Measurements from ENCODE around the gene GAREM1. TPM values are rescaled to one million over a fixed set of nuclear protein-coding genes. Genes with fewer than 3 reads are reported as not detected.
"Not testable (repeated sequence)": the region's sequence is repeated elsewhere in the genome, so short reads cannot be mapped to it uniquely, and the experiment has no call there.

The GAREM1 gene
- total RNA-seq, 2 experiments from 2014 or later = not detected

DNA sequence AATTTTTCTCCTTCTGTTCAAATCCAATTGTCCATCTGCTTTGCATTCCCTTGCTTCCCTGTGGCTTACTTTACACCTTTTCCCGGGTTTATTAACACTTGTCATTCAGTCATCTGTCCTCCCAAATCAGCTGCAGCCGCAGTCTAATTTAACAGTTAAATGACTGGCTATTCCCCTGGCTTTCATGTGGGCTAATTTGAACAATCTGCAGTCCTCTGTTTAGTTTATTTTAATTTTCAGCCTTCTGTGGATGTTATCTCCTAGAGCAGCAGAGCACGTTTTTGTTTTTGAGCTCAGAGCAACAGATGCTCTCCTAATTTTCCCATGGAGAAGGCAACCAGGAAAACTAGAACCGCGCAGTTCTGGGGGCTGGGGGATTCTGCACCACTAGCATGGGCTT lies 225.8 kb downstream of the GAREM1 start:
- Mint-ChIP-seq H3K4me1 (no peaks in the 10 kb centered on the region), H3K27ac (no peak overlapping the region), H3K36me3 (no peaks in the 10 kb centered on the region), H3K9me3 (no peaks in the 10 kb centered on the region), H3K27me3 (no peaks in the 10 kb centered on the region), H3K4me3 (no peak overlapping the region)
- DNase-seq = no peak

DNA sequence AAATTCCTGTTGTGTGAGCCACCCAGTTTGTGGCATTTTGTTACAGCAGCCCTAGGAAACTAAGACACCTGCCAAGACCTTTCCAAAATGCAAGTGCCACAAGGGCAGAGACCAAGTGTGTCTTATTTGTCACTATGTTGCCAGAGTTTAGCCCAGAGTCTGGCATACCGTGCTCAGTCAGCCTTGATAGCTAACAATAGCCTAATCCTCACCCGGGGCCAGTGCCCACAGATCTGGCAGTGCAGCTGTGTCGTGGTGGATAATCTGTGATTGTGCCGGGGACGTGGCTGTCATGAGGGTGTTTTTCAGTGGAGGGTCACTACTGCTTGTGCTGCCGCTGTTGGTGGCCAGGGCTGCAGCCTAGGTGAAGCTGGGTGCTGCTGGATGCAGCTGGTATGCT lies 227.3 kb downstream of the GAREM1 start:
- H3K4me3 Mint-ChIP-seq = no peak overlapping the region
- no peak overlapping the region for H3K27ac Mint-ChIP-seq
- no peaks in the 10 kb centered on the region for H3K9me3 Mint-ChIP-seq
- no peaks in the 10 kb centered on the region for H3K36me3 Mint-ChIP-seq
- H3K4me1 Mint-ChIP-seq = no peaks in the 10 kb centered on the region
- no peak for DNase-seq
- H3K27me3 Mint-ChIP-seq = peaks cover 3% of the 10 kb centered on the region

DNA sequence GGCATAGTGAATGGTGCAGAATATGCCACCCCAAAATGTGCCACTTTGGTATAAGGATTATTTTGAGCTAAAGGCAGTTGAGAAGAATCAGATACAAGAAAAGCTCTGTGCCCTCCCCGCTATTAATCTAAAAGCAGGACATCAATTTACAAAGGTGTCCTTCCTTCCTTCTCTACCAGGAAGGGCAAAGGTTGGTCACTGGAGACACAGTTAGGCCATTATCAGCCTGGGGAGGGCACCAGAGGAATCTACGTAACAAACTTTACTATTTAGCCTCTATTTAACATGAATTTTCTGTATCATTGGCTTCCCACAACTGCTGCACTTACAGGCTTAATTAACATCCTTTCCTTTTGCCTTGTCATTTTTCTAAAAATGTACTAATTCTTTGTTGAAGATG lies 228.3 kb downstream of the GAREM1 start:
- H3K36me3 Mint-ChIP-seq = no peaks in the 10 kb centered on the region

DNA sequence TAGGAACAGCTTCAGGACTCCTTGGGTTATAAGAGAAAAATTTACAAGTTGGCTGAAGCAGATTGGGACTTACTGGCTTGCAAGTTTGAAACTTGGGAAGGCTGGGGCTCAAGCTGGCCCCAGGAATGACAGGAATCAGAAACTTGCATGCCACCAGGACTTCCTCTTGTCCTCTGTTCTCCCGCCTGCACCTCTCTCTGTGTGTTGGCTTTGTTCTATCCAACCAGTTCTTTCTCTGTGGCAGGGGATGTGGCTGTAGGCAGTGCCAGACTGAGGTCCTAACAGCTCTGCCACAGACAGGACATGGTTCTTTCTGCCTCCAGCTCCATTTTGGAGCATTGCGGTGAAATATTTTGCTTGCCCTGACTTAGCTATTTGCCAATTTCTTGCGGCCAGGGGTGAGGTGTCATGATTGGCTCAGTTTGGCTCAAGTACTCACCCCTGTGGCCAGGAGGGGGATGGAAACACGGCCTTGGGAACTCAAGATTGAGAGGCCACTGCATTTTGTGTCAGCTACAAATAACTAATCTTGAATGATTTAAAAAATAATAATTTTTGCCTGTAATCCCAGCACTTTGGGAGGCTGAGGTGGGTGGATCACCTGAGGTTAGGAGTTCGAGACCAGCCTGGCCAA lies 231.9 kb downstream of the GAREM1 start:
- no peak overlapping the region for H3K4me3 Mint-ChIP-seq
- H3K4me1 Mint-ChIP-seq = no peaks in the 10 kb centered on the region
- DNase-seq = no peak
- H3K9me3 Mint-ChIP-seq = peaks cover 1% of the 10 kb centered on the region
- H3K27ac Mint-ChIP-seq = no peak overlapping the region
- no peaks in the 10 kb centered on the region for H3K36me3 Mint-ChIP-seq
- peaks cover 6% of the 10 kb centered on the region for H3K27me3 Mint-ChIP-seq

More for the DNA sequence above, 228.3 kb downstream of the GAREM1 start:
- Mint-ChIP-seq H3K4me3 (no peak overlapping the region), H3K27ac (no peak overlapping the region), H3K9me3 (no peaks in the 10 kb centered on the region), H3K4me1 (no peaks in the 10 kb centered on the region), H3K27me3 (peaks cover 3% of the 10 kb centered on the region)
- DNase-seq = no peak

DNA sequence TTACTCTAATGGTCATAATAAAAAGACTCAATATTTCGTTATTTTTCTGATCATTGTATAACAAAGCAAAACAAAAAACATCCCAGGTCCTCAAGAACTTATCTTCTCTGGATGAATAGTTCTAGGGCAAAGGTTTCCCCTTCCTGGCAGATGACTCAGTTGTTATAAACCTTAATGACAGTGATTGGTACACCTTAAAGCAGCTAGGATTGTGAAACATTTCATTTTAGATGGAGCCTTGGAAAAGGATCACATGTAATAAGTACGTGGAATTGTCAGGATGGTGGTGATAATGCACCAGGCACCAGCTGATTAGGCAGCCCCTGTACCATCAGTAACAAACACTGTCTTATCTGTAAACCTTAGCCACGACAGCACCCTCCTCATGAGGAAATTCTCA lies 233.6 kb downstream of the GAREM1 start:
- DNase-seq = no peak
- Mint-ChIP-seq H3K4me3 (no peak overlapping the region), H3K9me3 (peaks cover 1% of the 10 kb centered on the region), H3K27ac (no peak overlapping the region), H3K4me1 (no peaks in the 10 kb centered on the region), H3K27me3 (peaks cover 7% of the 10 kb centered on the region), H3K36me3 (no peaks in the 10 kb centered on the region)

DNA sequence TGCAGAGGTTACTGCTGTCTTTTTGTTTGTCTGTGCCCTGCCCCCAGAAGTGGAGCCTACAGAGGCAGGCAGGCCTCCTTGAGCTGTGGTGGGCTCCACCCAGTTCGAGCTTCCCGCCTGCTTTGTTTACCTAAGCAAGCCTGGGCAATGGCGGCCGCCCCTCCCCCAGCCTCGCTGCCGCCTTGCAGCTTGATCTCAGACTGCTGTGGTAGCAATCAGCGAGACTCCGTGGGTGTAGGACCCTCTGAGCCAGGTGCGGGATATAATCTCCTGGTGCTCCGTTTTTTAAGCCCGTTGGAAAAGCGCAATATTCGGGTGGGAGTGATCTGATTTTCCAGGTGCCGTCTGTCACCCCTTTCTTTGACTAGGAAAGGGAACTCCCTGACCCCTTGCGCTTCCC lies 237.3 kb downstream of the GAREM1 start:
- H3K4me1 Mint-ChIP-seq, H3K36me3 Mint-ChIP-seq, H3K4me3 Mint-ChIP-seq, H3K27ac Mint-ChIP-seq, DNase-seq, H3K9me3 Mint-ChIP-seq, H3K27me3 Mint-ChIP-seq: not testable (repeated sequence)

DNA sequence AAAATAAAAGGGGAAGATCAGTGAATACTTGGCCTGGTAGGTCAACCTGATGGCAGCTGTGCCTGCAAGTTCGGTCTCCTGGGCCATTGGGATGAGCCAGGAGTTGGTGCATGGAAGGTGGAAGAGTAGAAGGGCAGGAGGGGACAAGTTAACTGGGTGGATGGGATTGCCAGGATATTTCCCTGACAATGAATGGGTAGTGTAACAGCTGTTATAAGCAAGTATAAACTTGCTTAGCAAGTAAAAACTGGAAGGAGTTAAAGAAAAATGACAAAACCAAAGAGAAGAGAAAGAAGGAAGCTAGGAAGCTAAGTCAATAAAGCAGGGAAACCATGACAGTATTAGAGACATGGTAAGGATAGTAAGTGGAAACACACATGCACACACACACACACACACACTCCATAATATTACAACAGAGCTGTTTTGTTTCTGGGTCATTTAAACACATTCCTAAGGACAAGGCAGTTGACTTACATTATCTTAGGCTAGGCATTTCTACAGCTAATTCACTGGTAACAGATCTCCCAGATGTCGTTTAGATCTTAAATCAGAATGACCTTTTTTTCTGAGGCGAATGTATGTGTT lies 251.2 kb downstream of the GAREM1 start:
- H3K27ac Mint-ChIP-seq = no peak overlapping the region
- no peaks in the 10 kb centered on the region for H3K27me3 Mint-ChIP-seq
- no peak for DNase-seq
- H3K4me3 Mint-ChIP-seq = no peak overlapping the region
- H3K9me3 Mint-ChIP-seq = no peaks in the 10 kb centered on the region
- H3K36me3 Mint-ChIP-seq = no peaks in the 10 kb centered on the region
- H3K4me1 Mint-ChIP-seq = no peaks in the 10 kb centered on the region

DNA sequence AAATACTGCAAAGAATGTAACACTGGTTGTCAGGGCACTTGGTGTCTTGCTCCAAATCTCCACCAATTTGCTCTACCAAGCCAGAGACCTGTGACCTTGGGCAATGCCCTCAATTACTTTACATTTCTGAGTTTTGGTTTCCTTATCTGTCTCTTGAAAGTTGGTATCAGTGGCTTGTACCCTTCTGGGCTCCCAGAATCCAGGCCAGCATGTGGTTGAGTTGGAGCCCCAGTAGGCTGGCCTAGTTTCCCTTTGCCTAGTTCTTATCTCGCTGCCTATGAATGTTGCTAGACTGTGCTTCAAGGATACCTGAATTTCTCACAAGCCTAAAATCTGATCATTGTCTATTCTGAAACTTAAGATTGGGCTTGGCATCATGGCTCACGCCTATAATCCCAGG lies 254.3 kb downstream of the GAREM1 start:
- no peaks in the 10 kb centered on the region for H3K9me3 Mint-ChIP-seq
- H3K4me1 Mint-ChIP-seq = no peaks in the 10 kb centered on the region
- no peaks in the 10 kb centered on the region for H3K36me3 Mint-ChIP-seq
- no peak for DNase-seq
- no peaks in the 10 kb centered on the region for H3K27me3 Mint-ChIP-seq
- no peak overlapping the region for H3K4me3 Mint-ChIP-seq
- H3K27ac Mint-ChIP-seq = no peak overlapping the region

DNA sequence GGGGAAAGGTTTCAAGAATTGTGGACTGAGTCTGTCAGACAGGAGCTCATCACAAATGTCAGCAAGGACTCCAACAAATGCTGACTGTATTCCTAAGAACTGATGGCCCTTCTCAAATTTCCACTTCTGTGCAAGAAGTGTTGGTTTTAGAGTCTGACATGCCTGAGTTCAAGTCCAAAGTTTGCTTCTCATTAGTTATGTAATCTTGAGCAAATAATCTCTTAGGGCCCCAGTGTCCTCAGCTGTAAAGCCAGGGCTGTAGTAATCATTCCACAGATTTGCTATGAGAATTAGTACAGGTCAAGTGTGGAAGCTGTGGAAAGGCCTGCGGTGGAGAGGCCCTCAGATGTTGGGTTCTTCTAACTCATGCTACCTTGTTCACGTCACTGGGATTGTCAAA lies 257.0 kb downstream of the GAREM1 start:
- H3K9me3 Mint-ChIP-seq = no peaks in the 10 kb centered on the region
- H3K4me3 Mint-ChIP-seq = no peak overlapping the region
- DNase-seq = no peak
- no peak overlapping the region for H3K27ac Mint-ChIP-seq
- H3K27me3 Mint-ChIP-seq = no peaks in the 10 kb centered on the region
- H3K36me3 Mint-ChIP-seq = no peaks in the 10 kb centered on the region
- H3K4me1 Mint-ChIP-seq = no peaks in the 10 kb centered on the region

Data from activated naive CD8-positive, alpha-beta T cell treated with anti-CD3 and anti-CD28 coated beads for 36 hours (primary cell).